Stimulated activated CD8-positive, alpha-beta memory T cell treated with anti-CD3 and anti-CD28 coated beads, Interleukin-7, amount 100 ng/mL, for 48 hours (primary cell): ENCODE results near the gene PIP5KL1.

Experiments used
- DNase-seq, 2 donors: peaks; one replicate each; pipeline ENCODE4 v3.0.0-alpha.2; 2020; ENCODE audit warnings: low read depth in 1 of 2; ENCODE audit errors: extremely low read depth in 1 of 2

The PIP5KL1 gene

DNA sequence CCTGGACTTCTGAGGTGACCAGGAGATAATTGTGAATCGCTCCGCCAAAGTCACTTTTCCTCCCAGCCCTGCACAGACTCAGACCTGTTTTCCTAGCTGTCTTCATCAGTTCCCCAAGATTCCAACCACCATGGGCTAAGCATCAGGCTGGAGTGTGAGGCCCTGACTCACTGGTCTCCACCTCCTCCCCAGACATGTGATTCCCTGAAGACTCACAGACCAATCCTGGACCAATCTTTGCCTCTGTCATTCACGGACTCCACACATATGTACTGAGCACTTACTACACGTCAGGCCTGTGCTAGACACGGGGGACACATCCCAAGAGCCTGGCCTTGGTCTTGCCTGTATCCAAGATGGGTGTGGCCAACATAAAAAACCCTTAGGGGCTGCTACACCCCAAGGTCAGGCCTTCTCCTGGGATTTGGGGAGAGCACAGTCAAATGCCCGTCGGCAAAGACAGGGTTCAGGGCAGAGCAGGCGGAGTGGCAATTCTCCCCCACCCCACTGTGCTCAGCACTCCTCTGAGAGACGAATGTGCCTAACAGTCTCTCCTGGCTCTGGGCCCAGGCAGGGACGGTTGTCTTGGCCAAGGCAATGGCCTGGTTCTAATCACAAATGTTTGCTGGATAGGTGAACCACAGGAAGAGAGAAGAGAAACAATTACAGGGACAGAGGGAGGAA, 38.3 kb upstream of the PIP5KL1 start:
- DNase-seq, result no peak

DNA sequence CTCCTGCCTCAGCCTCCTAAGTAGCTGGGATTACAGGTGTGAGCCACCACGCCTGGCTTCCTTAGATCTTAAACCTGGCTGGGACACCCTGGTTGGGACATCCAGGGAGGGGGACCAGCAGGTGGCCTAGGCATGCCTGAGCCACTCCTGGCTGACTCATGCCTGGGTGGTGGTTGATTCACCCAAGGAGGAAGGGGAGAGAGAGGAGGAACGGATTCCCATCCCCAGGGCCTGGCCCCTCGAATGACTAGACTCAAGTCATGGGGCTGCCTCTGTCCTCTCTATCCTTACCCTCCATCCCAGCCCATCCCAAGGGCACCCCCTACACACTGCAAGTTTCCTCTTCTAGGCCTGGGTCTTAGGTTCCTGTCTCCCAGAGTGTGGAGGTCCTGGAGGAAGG, 37.5 kb upstream of the PIP5KL1 start:
- no peak for DNase-seq

DNA sequence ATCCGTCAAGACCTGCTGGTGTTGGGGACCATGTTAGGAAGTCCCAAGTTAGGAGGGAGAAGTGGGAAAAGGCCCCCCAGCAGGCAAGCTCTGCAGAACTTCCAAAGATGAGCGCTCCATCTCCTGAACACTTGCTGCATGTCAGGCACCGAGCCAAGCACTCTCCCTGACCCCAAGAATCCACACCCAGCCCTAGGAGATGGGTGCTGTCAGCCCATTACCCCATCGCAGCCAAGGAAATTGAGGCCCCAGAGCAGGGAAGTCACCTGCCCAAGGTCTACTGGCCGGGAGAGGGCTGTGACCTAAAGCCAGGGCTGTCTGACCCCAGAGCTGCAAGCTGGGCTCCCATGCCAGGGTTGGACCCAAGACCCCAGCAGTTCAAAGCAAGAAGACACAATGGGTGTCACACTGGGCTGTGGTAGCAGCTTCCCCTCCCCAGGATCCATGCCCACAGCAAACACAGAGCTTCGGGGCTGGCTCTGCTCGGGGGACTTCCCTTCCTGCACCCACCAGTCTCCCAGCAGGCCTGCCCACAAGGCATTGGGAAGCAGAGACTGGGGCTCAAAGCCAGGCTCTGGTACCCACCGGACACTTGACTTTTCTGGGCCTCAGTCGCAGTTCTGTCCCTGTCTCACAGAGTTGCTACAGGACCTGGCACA, 36.7 kb upstream of the PIP5KL1 start:
- no peak for DNase-seq

DNA sequence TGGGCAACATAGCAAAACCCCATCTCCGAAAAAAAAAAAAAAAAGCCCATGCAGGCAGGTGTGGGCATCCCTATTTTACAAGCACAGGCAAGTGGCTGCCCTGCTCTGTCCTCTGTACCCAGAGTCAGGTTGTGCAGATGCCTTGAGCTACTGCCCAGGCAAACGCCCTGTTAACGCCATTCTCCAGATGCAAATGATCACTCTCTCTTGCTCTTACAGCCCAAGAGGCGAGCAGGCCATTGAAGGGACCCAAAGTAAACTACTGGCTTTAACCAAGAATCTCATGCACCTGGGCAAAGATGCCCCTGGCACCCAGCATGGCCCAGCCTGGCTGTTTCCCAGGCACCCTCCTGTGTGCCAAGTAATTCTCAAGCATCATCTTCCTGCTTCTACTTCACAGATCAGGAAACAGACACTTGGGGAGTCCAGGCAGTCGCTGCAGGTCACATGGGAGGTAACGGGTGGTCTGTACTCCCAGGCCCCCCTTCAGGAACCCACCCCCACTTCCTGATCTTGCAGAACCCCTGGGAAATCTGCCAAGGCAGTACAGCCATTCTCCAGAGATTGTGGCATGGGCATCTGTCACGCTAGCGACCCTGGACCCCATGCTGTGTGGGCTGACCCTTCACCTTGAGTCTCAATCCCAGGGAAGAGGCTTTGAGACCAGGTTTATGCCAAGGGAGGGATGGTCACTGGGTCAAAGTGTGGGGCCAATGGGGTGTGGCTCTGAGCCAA, 36.0 kb upstream of the PIP5KL1 start:
- DNase-seq, result no peak

DNA sequence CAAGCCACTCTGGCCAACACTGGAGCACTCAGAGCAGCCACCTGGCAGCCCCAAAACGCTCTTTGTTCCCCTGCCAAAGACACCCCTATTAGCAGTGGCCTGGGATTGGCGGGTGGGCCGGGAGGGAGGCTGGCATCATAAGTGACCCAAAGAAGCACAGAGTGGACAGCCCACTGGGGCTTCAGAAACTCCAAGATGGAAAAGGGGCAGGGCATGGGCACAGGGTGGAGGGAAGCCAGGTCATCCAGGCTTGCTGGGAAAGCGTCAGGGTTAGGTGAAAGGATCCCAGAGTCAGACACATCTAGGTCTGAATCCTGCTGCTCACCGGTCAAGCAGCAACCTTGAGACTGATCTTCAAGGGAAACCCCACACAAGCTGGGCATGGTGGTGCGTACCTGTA, 35.4 kb upstream of the PIP5KL1 start:
- no peak for DNase-seq

DNA sequence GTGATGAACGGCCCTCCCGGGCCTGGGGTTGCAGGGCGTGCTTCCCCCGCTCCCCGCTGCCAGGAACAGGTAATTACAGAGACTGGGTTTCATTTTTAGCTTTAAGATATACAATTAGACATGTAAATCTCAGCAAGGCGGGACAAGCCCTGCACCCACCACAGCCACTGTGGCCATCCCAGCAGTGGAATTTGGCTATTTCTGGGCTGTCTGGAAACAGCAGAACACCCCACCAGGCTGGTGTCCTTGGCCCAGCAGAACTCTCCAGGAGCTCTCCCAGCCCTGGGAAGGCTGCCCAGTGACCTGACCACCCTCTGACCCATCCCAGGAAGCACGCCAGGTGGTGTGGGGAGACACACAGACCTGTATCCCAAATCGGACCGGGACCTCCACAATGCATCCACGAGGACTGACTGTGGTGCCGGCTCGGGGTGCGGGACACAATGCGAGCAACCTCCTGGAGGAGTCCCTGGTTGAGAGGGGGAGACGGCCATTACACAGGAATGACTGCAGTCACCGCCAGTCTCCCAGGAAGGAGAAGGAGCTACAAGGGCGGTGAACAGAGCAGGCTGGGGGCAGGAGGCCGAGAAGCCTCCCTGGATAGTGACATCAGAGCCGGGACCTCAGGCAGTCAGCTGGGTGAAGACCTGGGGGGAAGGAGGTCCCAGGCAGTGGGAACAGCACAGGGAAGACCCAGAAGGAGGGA, 32.9 kb upstream of the PIP5KL1 start:
- no peak for DNase-seq

DNA sequence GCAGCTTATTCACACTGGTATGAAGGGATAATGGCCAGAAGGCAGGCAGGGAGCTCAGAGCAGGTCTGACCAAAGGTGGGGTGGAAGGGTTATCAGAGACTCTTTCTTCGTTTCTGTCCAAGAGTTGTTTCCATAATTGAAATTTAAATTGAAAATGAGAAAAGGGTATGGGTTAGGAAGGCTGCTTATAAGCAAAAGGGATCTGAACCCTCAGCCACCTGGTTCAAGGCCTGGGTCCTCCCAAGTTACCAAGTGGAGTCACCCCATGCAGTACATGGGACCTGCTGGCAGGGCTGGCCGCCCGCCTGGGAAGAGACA, 32.4 kb upstream of the PIP5KL1 start:
- no peak for DNase-seq

DNA sequence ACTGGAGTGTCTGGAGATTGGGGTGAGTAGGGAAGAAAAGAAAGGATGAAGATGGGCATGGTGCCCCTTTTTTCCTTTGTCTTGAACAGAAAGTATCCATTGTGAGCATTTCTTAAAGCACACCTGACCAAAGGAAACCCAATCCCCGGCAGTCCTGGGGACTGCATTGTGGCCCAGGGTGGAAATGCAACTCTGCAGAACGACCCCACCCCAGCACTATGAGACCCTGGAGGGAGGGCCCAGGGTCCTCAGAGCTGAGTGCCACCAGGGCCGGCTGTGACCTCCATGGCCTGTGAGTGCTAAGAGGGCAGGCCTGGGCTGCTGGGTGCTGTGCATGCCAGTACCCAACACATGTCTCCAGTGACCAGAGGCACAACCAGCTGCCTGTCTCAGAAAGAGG, 31.7 kb upstream of the PIP5KL1 start:
- no peak for DNase-seq

DNA sequence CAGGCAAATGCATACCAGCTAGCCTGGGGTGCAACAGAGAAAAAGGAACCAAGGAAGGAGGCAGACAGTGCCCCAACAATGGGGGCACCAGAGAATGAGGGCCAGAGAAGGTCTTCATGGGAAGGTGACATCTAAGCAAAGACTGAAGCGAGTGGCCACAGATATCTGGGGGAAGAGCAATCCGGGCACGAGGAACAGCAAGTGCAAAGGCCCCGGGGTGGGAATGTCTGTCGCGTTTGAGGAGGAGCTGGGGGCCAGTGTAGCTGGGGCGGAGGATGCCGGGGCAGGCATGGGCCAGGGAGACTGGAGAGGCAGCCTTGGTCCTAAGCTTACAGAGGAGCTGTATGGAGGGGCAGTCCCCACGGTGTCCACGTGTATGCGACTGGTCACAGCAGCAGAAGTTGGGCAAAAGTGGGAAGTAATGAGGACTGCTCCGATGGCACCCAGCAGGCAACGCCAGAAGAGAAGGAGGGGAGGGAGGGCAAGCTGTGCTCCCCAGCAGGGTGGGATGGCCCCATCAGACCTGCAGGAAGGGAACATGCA, 31.1 kb upstream of the PIP5KL1 start:
- DNase-seq, result no peak

DNA sequence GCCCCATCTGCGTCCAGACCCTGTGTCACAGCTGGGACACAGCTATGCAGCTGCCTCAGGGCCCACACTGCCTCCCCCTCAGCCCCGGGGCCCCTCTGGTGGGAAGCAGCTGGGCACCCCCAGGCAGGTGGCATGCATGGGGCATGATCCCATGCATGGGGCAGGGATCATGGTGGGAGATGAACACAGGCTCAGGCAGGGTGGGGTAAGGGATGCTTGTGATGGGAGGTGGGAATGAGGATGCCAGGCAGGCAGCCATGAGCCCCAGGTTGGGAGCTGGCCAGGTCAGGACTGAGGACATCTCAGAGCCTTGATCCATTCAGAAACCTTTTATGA, 30.5 kb upstream of the PIP5KL1 start:
- no peak for DNase-seq

DNA sequence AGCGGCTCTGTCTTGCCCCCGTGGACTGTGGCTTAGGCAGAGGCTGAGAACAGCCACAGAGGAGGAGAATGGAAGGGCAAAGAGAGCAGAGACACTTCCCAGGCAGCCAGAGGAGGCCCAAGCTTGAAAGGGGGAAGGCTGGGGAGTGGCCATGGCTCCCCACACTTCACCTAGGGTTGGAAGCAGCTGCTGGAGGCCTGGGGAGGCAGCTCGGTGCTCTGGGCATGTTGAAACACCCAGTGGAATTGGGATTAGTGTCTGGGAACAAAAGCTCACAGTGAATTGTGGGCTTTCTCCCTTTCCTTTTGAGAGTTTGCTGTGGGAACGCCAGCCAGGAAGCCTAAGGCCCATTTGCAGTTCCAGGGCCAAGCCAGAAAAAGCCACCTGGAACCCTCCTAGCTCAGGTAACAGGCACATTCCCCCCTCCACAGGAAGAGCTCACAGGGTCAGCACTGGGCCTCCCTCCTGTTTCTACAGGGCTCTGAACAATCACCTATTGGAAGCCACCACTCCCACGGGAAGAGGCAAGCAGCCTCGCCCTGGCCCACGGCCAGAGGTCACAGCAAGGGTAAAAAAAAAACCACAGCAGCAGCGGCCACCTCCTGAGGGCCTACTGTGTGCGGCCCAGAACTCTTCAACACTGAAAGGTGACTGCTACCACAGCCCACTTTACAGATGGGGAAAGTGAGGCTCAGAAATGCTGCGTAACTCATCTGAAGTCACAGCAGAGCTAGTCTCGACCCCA, 30.0 kb upstream of the PIP5KL1 start:
- DNase-seq, result no peak

DNA sequence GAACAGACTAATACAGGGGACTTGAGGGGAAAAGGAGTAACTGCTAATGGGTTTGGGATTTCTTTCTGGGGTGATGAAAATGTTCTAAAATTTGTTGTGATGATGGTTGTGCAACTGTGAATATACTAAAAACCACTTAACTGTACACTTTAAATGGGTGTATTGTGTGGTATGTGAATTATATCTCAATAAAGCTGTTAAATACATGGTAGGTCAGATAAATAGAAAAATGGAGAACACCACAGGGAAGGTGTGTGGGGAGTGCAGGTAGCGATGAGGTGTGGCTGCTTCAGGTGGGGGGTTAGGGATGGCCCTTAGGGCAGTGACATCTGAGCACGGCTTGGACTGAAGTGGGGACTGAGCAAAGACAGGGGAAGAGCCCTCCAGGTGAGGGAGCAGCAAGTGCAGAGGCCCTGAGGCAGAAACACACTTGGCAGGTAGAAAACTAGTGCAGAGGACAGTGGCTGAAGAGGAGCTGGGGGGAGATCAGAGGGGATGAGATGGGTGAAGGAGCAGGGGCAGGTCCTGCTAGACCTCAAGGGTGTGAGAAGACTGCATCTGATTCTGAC, 29.3 kb upstream of the PIP5KL1 start:
- no peak for DNase-seq

DNA sequence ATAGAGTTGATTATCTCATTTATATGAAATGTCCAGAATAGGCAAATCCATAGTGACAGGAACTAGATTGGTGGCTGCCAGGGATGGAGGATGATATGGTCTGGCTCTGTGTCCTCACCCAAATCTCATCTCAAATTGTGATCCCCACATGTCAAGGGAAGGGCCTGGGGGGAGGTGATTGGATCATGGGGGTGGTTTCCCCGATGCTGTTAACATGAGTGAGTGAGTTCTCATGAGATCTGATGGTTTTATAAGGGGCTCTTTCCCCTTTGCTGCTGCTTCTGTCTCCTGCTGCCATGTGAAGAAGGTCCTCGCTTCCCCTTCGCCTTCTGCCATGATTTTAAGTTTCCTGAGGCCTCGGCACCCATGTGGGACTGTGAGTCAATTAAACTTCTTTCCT, 28.8 kb upstream of the PIP5KL1 start:
- DNase-seq, result no peak

DNA sequence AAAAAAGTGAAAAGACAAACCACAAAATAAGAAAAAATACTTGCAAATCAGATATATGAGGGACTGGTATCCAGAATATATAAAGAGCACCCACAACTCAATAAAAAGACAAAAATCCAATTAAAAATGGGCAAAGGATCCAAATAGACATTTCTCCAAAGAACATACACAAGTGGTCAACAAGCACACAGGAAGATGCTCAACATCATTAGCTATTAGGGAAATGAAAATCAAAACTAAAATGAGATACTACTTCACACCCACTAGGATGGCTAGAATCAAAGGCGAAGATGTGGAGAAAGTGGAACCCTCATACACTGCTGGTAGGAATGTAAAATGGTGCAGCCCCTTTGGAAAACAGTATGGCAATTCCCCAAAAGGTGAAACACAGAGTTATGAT, 28.2 kb upstream of the PIP5KL1 start:
- no peak for DNase-seq

DNA sequence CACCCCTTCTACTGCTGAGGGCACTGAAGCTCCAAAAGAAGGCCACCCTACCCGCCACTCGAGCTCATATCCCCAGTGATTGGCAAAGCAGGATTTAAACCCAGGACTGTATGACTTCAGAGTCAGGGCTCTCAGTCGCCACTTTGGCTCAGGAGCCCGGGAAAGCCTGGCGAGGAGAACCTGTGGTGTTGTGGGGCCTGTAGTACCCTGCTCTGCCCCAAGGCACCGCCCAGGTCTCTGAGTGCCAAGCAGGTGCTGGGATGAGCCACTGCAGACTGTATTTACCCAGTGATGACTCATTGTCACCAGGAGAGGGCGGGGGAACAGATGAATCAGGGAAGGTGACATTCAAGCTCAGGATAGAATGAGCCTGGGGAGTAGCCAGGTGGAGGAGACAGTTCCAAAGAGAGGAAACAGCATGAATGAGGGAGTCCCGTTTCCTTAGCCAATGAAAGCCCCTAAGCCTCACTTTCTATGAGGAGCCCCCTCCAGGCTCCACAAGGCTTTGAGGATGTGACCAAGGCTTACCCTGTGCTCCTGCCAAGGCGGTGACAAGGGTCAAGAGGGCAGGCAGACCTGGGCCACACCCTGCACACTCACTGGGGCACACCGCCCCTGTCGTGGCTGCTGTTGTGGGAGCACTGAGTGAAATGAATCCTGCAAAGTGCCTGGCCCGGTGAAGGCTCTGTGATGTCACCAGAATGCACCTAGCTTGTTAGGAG, 24.9 kb upstream of the PIP5KL1 start:
- peak; percentile 47 to 84 for DNase-seq

DNA sequence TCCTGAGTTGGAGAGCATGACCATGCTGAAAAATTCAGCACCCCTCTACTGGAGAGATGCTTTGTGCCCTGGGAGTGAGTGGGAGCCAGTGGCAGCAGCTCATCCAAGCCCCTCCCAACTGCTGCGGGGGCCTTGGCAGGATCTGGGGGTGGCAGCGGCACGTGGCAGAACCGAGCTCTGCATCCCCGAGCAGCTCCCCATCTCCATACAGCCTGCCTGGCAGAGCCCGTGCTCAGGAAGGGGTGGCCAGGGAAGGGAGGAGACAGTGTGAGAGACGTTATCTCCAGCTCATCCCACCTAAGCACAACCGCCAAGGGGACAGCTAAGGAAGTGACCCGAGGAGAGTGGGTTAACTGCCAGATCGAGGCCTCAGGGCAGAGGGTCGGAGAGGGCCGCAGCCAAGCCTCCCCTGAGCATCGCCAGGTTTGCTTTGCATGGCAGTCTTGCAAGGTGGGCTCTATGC, 24.3 kb upstream of the PIP5KL1 start:
- no peak for DNase-seq

DNA sequence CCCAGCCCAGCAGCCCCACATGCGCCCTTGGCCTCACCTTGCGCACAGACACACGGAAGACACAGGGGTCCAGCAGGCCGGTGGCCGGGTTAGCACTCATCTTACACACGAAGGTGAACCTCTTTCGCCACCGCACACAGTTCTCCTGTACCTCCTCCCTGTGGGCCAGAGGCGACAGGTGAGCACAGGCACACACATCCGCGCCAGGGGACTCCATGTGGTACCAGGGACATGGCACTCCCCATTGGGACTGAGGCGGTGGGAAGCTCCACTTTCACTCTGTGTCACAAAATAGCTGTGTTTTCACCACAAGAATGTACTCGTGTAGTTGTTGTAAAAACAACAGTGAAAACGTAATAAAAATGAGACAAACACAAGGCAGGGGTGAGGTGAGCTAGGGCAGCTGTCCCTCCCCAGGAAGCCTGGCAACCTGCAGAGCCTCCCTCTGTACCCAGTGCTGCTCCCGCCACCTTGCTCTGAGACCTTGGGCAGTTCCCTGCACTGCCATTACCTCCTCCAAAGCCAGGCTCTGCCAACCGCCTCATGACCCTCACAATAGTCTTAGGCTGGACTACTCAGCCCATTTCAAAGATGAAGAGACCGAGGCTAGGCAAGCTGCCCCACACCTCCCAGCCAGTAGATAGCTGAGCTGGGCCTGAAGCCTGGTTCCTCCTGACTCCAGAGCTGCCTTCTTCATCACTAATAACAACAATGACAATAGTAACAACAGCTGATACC, 23.4 kb upstream of the PIP5KL1 start:
- no peak for DNase-seq

DNA sequence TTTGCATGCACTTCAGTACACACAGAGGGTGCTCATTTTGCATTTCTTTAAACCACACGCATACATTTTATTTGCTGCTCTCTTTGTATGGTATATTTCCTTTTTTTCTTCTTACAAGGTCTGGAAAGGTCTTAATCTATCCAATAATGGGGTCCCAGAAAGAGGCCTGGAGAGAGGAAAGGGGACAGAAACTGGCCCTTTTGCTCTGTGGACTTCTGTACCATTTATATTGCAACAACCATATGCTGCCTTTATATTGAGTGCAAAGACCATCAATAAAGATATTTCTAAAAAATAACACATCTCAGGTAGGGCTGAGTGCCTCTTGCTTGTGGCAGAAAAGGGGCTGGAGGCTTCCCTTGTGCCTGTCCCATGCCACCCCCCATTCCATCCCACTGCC, 22.6 kb upstream of the PIP5KL1 start:
- DNase-seq, result no peak
